GM21619 (cell line): ENCODE data around the gene KIF1A.
"Not testable (repeated sequence)": the region's sequence is repeated elsewhere in the genome, so short reads cannot be mapped to it uniquely, and the experiment has no call there.

Experiments used
- ATAC-seq: cut with Tn5 transposase; IDR thresholded peaks from one replicate; pipeline ENCODE4 v1.9.1; 2021; ENCODE audit not compliant: unreplicated experiment

Gene KIF1A

GRCh38 chr2:240689975-240690374 lies 130.0 kb downstream of the KIF1A start:
- no peak for ATAC-seq

GRCh38 chr2:240688553-240688919 lies 131.5 kb downstream of the KIF1A start:
- no peak for ATAC-seq

- ATAC-seq = no peak
These were observed 132.1 kb downstream of the KIF1A start for GRCh38 chr2:240687741-240688552.

- ATAC-seq = no peak
These were observed 132.8 kb downstream of the KIF1A start for GRCh38 chr2:240687045-240687740.

GRCh38 chr2:240686460-240686859 lies 133.6 kb downstream of the KIF1A start:
- ATAC-seq = no peak

- no peak for ATAC-seq
These were observed 134.1 kb downstream of the KIF1A start for GRCh38 chr2:240685771-240686371.

GRCh38 chr2:240683980-240684728 lies 135.9 kb downstream of the KIF1A start:
- not testable (repeated sequence) for ATAC-seq

- not testable (repeated sequence) for ATAC-seq
These were observed 136.6 kb downstream of the KIF1A start for GRCh38 chr2:240683329-240683979.

GRCh38 chr2:240682431-240683224 lies 137.4 kb downstream of the KIF1A start, which contains the start of gene AQP12B:
AQP12B (minus strand) TSS chr2:240682885; CDS start chr2:240682837, 48 bp downstream.
- ATAC-seq = not testable (repeated sequence)

GRCh38 chr2:240680185-240680584 lies 139.8 kb downstream of the KIF1A start:
- ATAC-seq = not testable (repeated sequence)

- ATAC-seq = not testable (repeated sequence)
These were observed 141.1 kb downstream of the KIF1A start for GRCh38 chr2:240678909-240679308.

- not testable (repeated sequence) for ATAC-seq
These were observed 142.0 kb downstream of the KIF1A start for GRCh38 chr2:240678043-240678442.

GRCh38 chr2:240675345-240675744 lies 144.7 kb downstream of the KIF1A start:
- not testable (repeated sequence) for ATAC-seq

GRCh38 chr2:240674461-240675184 lies 145.4 kb downstream of the KIF1A start:
- not testable (repeated sequence) for ATAC-seq

GRCh38 chr2:240672701-240673190 lies 147.3 kb downstream of the KIF1A start:
- no peak for ATAC-seq

GRCh38 chr2:240672076-240672700 lies 147.8 kb downstream of the KIF1A start:
- ATAC-seq = no peak

GRCh38 chr2:240670950-240671349 lies 149.1 kb downstream of the KIF1A start:
- no peak for ATAC-seq

GRCh38 chr2:240670402-240670801 lies 149.6 kb downstream of the KIF1A start:
- no peak for ATAC-seq
